ENCODE data around the gene ARL8A. TPM values are rescaled to one million over a fixed set of nuclear protein-coding genes. Genes with fewer than 3 reads are reported as not detected.

The ARL8A gene
- total RNA-seq, 4 donors from 2014 or later = 28.2 to 53.5 (median 49.8) TPM

DNA sequence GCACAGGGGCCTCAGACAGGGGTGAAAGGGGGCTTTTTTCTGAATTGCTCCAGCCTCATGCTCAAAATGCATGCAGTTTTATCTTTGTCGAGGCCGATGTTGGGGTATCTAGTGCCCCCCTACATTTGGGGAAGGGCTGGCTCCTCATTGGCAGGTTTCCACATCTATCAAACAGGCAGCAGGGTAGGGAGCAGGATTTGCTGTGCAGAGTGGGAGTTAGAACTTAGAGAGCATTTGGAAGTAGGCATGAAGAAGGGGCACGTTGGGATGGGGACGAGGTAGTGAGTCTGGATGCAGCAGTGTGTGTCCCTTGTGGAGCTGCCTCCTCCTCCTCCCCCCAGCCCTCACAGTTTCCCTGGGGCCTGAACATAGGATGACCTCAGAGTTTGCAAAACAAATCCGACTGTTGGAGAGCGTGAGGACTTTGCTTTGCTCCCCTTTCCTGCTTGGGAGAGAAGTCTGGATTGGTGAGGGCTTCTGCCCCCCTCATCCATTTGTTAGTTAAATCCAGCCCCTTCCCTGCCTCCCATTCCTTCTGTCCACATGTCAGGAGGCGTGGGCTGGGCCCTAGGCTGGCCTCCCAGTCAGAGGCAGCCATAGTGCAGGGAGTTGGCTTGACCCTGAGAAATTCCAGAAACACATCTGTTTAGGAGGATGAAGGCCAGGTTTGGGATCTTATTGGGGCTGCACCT is 58.7 kb downstream of the ARL8A start:
- no peaks in the 10 kb centered on the region for H3K27me3 ChIP-seq
- ATAC-seq (no peak), DNase-seq (no peak)
- in situ Hi-C loops (cut with MboI; ENCODE audit: low sequenced_read_pairs in 4 of 4) (no loop called here), intact Hi-C loops (cut with DNase I; ENCODE audit: low total_unique reads) (no loop called here)
- H3K4me1 ChIP-seq = no peaks in the 10 kb centered on the region
- H3K27ac ChIP-seq = no peak overlapping the region
- H3K36me3 ChIP-seq = no peaks in the 10 kb centered on the region
- TF ChIP-seq, protein P1, sequence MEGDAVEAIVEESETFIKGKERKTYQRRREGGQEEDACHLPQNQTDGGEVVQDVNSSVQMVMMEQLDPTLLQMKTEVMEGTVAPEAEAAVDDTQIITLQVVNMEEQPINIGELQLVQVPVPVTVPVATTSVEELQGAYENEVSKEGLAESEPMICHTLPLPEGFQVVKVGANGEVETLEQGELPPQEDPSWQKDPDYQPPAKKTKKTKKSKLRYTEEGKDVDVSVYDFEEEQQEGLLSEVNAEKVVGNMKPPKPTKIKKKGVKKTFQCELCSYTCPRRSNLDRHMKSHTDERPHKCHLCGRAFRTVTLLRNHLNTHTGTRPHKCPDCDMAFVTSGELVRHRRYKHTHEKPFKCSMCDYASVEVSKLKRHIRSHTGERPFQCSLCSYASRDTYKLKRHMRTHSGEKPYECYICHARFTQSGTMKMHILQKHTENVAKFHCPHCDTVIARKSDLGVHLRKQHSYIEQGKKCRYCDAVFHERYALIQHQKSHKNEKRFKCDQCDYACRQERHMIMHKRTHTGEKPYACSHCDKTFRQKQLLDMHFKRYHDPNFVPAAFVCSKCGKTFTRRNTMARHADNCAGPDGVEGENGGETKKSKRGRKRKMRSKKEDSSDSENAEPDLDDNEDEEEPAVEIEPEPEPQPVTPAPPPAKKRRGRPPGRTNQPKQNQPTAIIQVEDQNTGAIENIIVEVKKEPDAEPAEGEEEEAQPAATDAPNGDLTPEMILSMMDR (IDR thresholded peaks at IDR 0.05 in 4 of 5, conservative IDR thresholded peaks at IDR 0.05 in 1 of 5) = no peak
- no peak for TF ChIP-seq POLR2A (IDR thresholded peaks at IDR 0.05)
- no peaks in the 10 kb centered on the region for H3K9me3 ChIP-seq
- no peak overlapping the region for H3K4me3 ChIP-seq

DNA sequence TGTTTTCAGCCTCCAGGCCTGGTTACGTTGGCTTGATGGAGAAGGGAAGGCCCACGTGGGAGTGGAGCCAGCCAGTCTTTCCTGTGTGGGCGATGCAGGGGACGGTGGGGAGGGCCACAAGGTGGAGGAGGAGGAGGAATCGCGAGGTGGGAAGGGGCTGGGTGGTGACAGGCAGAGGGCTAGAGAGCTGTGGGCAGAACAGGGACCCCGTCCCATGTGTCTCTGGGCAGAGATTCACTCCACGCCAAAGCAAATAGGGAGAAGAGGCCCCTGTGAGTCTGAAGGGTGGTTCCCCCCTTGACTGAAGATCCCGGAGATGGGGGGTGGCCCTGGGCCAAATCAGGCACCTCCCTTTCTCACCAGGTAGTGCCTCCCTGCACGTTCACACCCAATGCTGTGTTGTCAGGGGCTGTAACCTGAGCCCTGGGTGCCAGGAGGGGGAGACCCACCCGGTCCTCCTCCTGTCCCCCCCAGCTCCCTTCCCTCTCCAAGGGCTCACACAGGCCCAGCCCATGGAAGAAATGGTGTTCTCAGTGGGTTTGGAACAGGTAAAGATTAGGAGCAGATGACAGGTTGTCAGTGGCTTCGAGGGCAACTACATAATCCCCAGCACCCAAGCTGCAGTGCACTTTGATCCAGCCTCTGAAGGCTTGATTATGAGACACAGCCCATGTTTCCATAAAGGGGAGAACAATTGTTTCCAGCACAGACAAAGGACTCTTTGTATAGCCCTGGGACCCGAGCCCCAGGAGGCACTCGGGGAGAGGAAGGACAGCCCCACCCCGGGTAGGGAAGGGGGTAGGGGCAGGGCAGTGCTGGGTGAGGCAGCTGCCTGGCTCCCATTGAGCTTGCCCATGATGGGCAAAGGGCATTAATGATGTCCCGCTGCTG is 59.5 kb downstream of the ARL8A start:
- in situ Hi-C loops (cut with MboI; ENCODE audit: low sequenced_read_pairs in 4 of 4) = no loop called here
- Histone ChIP-seq H3K4me1 (no peaks in the 10 kb centered on the region), H3K9me3 (no peaks in the 10 kb centered on the region), H3K27me3 (no peaks in the 10 kb centered on the region), H3K36me3 (no peaks in the 10 kb centered on the region), H3K27ac (no peak overlapping the region), H3K4me3 (no peak overlapping the region)
- intact Hi-C loops (cut with DNase I; ENCODE audit: low total_unique reads) = no loop called here
- TF ChIP-seq, protein P1 (IDR thresholded peaks at IDR 0.05 in 4 of 5, conservative IDR thresholded peaks at IDR 0.05 in 1 of 5) = no peak
- TF ChIP-seq POLR2A (IDR thresholded peaks at IDR 0.05) = no peak
- DNase-seq (no peak), ATAC-seq (no peak)

Other genes starting within 250 kb of the ARL8A start
- 10 to 100 TPM; 12.8 to 39.5 (median 22.6) TPM for gene LMOD1, start 198.2 kb downstream of the ARL8A start, total RNA-seq
- gene TIMM17A, start 189.2 kb downstream of the ARL8A start, total RNA-seq = 10 to 100 TPM; 33.6 to 67.6 (median 43.3) TPM
- gene RNPEP, start 162.1 kb downstream of the ARL8A start, total RNA-seq = 10 to 100 TPM; 11.1 to 24.9 (median 21.2) TPM
- gene ELF3, start 134.2 kb downstream of the ARL8A start, total RNA-seq = 1 to 10 TPM in 1 of 4 donors, under 1 TPM in 2, not detected in 1; 0.10 to 3.8 (median 0.73) TPM
- gene GPR37L1, start 21.8 kb downstream of the ARL8A start, total RNA-seq = under 1 TPM in 2 of 4 donors, not detected in 2; 0.04 to 0.10 TPM
- under 1 TPM; 0.19 to 0.76 (median 0.49) TPM for gene PTPN7, start 15.9 kb upstream of the ARL8A start, total RNA-seq
- under 1 TPM in 1 of 4 donors, not detected in 3; 0.15 TPM for gene LGR6, start 49.1 kb upstream of the ARL8A start, total RNA-seq
- gene UBE2T, start 197.2 kb upstream of the ARL8A start, total RNA-seq = 10 to 100 TPM in 2 of 4 donors, 1 to 10 TPM in 2; 6.7 to 15.0 (median 10.1) TPM
- 100 to 1,000 TPM; 127 to 207 (median 139) TPM for gene PPP1R12B, start 204.0 kb upstream of the ARL8A start, total RNA-seq

Data from gastrocnemius medialis (tissue), 4 donors.